Superior temporal gyrus (tissue), 1 donor: ENCODE results near the gene MIAT.

ENCODE experiments used
- DNase-seq: peaks from one replicate; pipeline ENCODE4 v3.0.0-alpha.2; 2016; ENCODE audit errors: extremely low spot score

Gene MIAT

GRCh38 chr22:26632422-26633155 lies 24.8 kb upstream of the MIAT start:
- DNase-seq = no peak

- DNase-seq = no peak
Observed at GRCh38 chr22:26634189-26634588, 23.2 kb upstream of the MIAT start.

GRCh38 chr22:26635117-26635516 lies 22.3 kb upstream of the MIAT start:
- DNase-seq = no peak

- DNase-seq = no peak
Observed at GRCh38 chr22:26636296-26636695, 21.1 kb upstream of the MIAT start.

- DNase-seq = no peak
Observed at GRCh38 chr22:26642465-26643417, 14.6 kb upstream of the MIAT start.

- peak; percentile 11 for DNase-seq
Observed at GRCh38 chr22:26643418-26644100, 13.8 kb upstream of the MIAT start.

GRCh38 chr22:26646158-26646557 lies 11.2 kb upstream of the MIAT start:
- no peak for DNase-seq

- DNase-seq = no peak
Observed at GRCh38 chr22:26648011-26648497, 9.3 kb upstream of the MIAT start.

- DNase-seq = peak; percentile 54
Observed at GRCh38 chr22:26648528-26649388, 8.6 kb upstream of the MIAT start.

GRCh38 chr22:26650722-26651421 lies 6.5 kb upstream of the MIAT start:
- DNase-seq = no peak

GRCh38 chr22:26651815-26652214 lies 5.6 kb upstream of the MIAT start:
- DNase-seq = no peak

- DNase-seq = no peak
Observed at GRCh38 chr22:26658161-26658560, 773 bp downstream of the MIAT start.

- no peak for DNase-seq
Observed at GRCh38 chr22:26658671-26659478, 1.5 kb downstream of the MIAT start.

GRCh38 chr22:26660356-26660755 lies 3.0 kb downstream of the MIAT start:
- DNase-seq = no peak

GRCh38 chr22:26660961-26661578 lies 3.7 kb downstream of the MIAT start:
- no peak for DNase-seq

GRCh38 chr22:26662160-26662559 lies 4.8 kb downstream of the MIAT start:
- no peak for DNase-seq

GRCh38 chr22:26663374-26663923 lies 6.1 kb downstream of the MIAT start:
- DNase-seq = no peak

GRCh38 chr22:26665813-26666231 lies 8.4 kb downstream of the MIAT start:
- DNase-seq = no peak

GRCh38 chr22:26667140-26667539 lies 9.8 kb downstream of the MIAT start:
- no peak for DNase-seq
